GOT3 (cell line): ENCODE data around the gene ATP7A.
"Not testable (repeated sequence)": the region's sequence is repeated elsewhere in the genome, so short reads cannot be mapped to it uniquely, and the experiment has no call there.

Experiments used
- DNase-seq: peaks from one replicate; lab custom pipeline; 2025; ENCODE audit warnings: mixed read lengths; lab: John Stamatoyannopoulos, UW

The ATP7A gene

DNA sequence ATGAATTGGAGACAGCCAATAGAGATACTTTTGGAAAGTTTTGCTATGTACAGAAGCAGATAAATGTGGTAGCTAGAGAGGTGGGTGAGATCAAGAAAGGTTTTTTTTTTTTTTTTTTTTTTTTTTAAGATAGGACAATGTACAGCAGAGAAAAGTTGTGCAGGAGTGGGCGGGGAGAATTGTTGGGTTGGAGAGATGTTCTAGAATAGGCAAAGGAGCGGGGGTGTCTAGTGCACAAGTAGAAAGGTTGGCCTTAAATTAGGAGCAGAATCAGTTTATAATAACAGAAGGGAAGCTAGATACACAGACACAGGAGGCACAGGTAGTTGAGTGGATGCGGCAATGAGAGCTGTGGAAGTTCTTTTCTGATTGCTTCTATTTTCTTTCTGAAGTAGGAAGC lies 127.4 kb downstream of the ATP7A start:
- DNase-seq, result no peak

GRCh38 chrX:78042601-78043000 lies 132.1 kb downstream of the ATP7A start:
- no peak for DNase-seq

GRCh38 chrX:78046362-78046761 lies 135.9 kb downstream of the ATP7A start:
- DNase-seq, result no peak

- no peak for DNase-seq
Observed at GRCh38 chrX:78048052-78048451, 137.6 kb downstream of the ATP7A start.

DNA sequence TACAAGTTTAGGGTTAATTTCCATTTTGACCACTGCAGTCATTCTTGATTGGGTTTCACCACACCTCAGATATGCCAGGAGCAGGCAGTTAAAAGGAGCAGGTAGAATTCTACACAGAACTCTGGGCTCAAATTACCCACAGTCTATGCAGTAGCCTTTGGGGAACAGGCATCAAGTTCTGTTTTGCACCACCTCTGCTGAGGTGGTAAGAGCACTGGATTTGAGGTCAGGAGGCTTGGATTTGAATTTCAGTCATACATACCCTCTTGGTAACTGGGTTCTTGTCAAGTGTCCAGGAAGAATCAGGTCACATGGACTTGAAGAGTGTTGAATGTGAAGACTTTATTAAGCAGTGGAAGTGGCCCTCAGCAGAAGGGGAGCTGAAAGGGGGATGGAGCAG lies 153.2 kb downstream of the ATP7A start:
- DNase-seq, result no peak

DNA sequence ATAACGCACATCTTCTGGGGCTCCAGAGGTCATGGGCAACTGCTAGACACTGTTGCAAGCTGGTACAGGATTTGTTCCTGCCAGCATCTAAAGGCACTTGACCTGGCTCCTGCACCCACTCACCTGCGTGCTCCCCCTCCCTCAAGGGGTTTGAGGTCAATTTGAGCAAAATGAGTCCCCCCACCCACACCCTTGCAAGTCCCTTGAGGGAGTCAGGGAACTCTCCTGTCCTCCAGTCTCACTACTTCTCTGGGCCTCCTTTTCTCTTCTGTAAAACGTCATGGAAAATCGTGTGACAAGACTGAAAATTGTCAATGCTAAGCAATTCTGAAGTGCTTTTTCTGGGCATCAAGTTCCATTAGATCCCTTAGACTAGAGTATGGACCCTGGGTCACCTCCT lies 153.7 kb downstream of the ATP7A start:
- no peak for DNase-seq

DNA sequence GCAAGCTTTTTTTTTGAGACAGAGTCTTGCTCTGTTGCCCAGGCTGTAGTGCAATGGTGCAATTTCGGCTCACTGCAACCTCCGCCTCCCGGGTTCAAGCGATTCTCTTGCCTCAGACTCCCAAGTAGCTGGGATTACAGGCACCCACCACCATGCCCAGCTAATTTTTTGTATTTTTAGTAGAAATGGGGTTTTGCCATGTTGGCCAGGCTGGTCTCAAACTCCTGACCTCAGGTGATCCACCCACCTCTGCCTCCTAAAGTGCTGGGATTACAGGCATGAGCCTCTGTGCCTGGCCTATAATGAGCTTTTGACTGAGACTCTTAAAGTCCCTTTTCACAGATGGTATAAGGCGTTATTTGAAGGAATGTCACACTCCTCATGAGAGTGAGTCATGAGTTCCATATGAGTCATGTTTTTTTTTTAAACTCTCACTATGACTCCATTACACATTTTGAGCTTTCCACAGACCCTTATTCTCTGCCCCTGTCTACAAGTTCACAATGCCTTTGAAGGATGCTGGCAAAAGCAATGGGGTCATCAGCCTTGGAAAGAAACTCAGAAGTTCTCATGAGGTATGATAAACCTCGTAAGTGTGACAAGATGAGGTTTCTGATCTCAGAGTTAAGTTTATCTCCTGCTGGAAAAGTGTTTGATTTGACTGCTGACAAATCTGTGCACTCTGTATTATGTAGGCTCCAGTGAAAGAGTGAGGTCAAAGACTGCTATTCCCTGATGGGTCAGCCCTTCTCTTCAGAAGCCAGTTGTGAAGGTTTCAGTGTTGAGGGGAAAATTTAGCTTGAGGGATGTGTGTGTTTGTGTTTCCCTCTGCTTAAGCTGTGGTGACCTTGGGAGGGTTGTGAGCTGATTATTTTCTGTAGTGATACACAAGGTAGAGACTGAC lies 154.5 kb downstream of the ATP7A start:
- DNase-seq, result not testable (repeated sequence)

GRCh38 chrX:78066110-78066509 lies 155.6 kb downstream of the ATP7A start:
- DNase-seq, result no peak

GRCh38 chrX:78071331-78071730 lies 160.8 kb downstream of the ATP7A start:
- no peak for DNase-seq

GRCh38 chrX:78073147-78074077 lies 162.9 kb downstream of the ATP7A start:
- not testable (repeated sequence) for DNase-seq

GRCh38 chrX:78074088-78074487 lies 163.6 kb downstream of the ATP7A start:
- DNase-seq, result no peak

DNA sequence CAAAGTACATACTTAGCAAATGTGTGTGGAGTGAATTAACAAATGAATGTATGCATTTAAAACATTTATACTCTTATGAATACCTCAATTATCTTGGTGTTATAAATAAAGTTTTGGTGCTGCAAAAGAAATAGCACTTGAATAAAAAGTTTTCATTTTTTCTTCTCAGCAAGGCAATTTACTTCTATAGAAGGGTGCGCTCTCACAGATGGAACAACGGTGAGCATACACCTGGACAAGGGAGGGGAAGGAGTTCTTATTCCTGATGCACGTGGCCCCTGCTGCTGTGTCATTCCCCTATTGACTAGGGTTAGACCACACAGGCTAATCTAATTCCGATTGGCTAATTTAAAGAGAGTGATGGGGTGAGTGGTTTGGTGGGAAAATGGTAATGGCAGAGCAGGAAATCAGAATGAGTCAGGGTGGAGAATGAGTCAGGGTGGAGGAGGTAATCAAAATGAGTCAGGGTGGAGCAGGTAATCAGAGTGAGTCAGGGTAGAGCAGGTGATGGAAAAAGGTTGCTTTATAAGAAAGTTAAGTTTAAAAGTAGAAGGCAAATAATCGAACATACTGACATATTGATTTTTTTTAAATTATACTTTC lies 165.4 kb downstream of the ATP7A start:
- no peak for DNase-seq

DNA sequence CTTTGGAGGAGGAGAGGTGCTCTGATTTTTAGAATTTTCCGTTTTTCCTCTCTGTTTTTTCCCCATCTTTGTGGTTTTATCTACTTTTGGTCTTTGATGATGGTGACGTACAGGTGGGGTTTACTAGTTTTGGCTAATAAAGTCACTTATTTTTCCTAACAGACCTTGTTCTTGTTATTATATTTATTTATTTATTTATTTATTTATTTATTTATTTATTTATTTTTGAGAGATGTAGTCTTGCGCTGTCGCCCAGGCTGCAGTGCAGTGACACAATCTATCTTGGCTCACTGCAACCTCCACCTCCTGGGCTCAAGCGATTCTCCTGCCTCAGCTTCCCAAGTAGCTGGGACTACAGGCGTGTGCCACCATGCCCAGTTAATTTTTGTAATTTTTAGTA lies 170.9 kb downstream of the ATP7A start:
- not testable (repeated sequence) for DNase-seq

GRCh38 chrX:78092296-78092695 lies 181.8 kb downstream of the ATP7A start:
- DNase-seq, result no peak

GRCh38 chrX:78098108-78098507 lies 187.6 kb downstream of the ATP7A start:
- DNase-seq, result no peak
